ENCODE measurements around the gene SOX10. TPM values are rescaled to one million over a fixed set of nuclear protein-coding genes. Genes with fewer than 3 reads are reported as not detected.

Gene SOX10
- total and polyA plus RNA-seq, 2 of the 13 experiments (the other 11 are each of a cell fraction or from before 2014, with no cell fraction given): not detected

- TF ChIP-seq LCORL (IDR thresholded peaks at IDR 0.05): peak; percentile 53; the same call in 1 of the 2 replicates
- TF ChIP-seq LCORL (CRISPR knock-in tag; IDR thresholded peaks at IDR 0.05): peak; percentile 57; the same call in 1 of the 2 replicates
- TF ChIP-seq ZNF446 (CRISPR knock-in tag; IDR thresholded peaks at IDR 0.05): no peak
- no peak for TF ChIP-seq DNMT1 (CRISPR knock-in tag; IDR thresholded peaks at IDR 0.05)
- TF ChIP-seq MEF2D (CRISPR knock-in tag; IDR thresholded peaks at IDR 0.05): no peak
- no peak for TF ChIP-seq MZF1 (CRISPR knock-in tag; IDR thresholded peaks at IDR 0.05; ENCODE audit: borderline replicate concordance)
- no peak for TF ChIP-seq MAFK (conservative IDR thresholded peaks at IDR 0.05 in 1 of 2, IDR thresholded peaks at IDR 0.05 in 1 of 2; ENCODE audit: low read length in 2 of 2)
- TF ChIP-seq SUZ12 (IDR thresholded peaks at IDR 0.05; ENCODE audit: low read depth, low read length): no peak
- TF ChIP-seq RFX5 (IDR thresholded peaks at IDR 0.05; ENCODE audit: low read depth, low read length): no peak
- no peak for TF ChIP-seq ZBTB49 (CRISPR knock-in tag; IDR thresholded peaks at IDR 0.05; ENCODE audit: borderline replicate concordance)
- TF ChIP-seq RFX1 (IDR thresholded peaks at IDR 0.05): no peak
- TF ChIP-seq ZNF644 (CRISPR knock-in tag; IDR thresholded peaks at IDR 0.05; ENCODE audit: low read depth): no peak
- TF ChIP-seq NONO (IDR thresholded peaks at IDR 0.05): no peak
- TF ChIP-seq NONO (CRISPR knock-in tag; conservative IDR thresholded peaks at IDR 0.05): peak; percentile 67; the same call in 1 of the 2 replicates
- no peak for TF ChIP-seq NKX3-1 (CRISPR knock-in tag; IDR thresholded peaks at IDR 0.05)
- TF ChIP-seq BCL3 (CRISPR knock-in tag; IDR thresholded peaks at IDR 0.05): no peak
- no peak for TF ChIP-seq IRF2 (CRISPR knock-in tag; IDR thresholded peaks at IDR 0.05)
- TF ChIP-seq PHF5A (CRISPR knock-in tag; IDR thresholded peaks at IDR 0.05; ENCODE audit: low read depth, unreplicated experiment): no peak
- no peak for TF ChIP-seq NFAT5 (CRISPR knock-in tag; IDR thresholded peaks at IDR 0.05)
- no peak for TF ChIP-seq ZNF3 (CRISPR knock-in tag; IDR thresholded peaks at IDR 0.05)
- TF ChIP-seq TRAFD1 (CRISPR knock-in tag; IDR thresholded peaks at IDR 0.05; ENCODE audit: borderline replicate concordance): no peak
Measured at GRCh38 chr22:37968452-37969251, 15.7 kb downstream of the SOX10 start (continued).

Measured in HepG2 (cell line).